Naive thymus-derived CD4-positive, alpha-beta T cell (primary cell): Measurements from ENCODE around the gene SLC2A13. TPM values are rescaled to one million over a fixed set of nuclear protein-coding genes. Genes with fewer than 3 reads are reported as not detected.

Source experiments
- ATAC-seq: fragments of 150-1000 bp; cut with Tn5 transposase; 2 replicates; pipeline ENCODE4 v1.10.0; 2021; ENCODE audit warnings: mild to moderate bottlenecking, moderate library complexity
- CTCF ChIA-PET: fragments of 350-600 bp; sonication (Branson Sonifier 250); formaldehyde crosslinking; loops from one replicate; lab custom pipeline; 2021; ENCODE audit warnings: antibody characterized with exemption; lab: Charles Lee
- POLR2A ChIA-PET: fragments of 350-600 bp; sonication (Branson Sonifier 250); formaldehyde crosslinking; loops from one replicate; lab custom pipeline; 2021; ENCODE audit warnings: antibody characterized with exemption, inconsistent platforms; lab: Charles Lee
- DNase-seq, 9 donors: peaks; one replicate each; pipeline versions ENCODE4 v3.0.0 to v3.0.0-alpha.2; 2020 to 2022; ENCODE audit warnings: mixed read lengths in 1 of 9
- H3K27ac ChIP-seq: one replicate; pipeline ENCODE4 v1.7.0; 2013; ENCODE audit warnings: mild to moderate bottlenecking, low read depth, low read length, moderate library complexity
- H3K27me3 ChIP-seq, 2 donors: one replicate each; pipeline ENCODE4 v1.7.0; 2013; ENCODE audit warnings: low read length in 2 of 2, mild to moderate bottlenecking in 2 of 2, moderate library complexity in 2 of 2; ENCODE audit not compliant: control insufficient read depth in 2 of 2, insufficient read depth in 2 of 2
- H3K36me3 ChIP-seq, 3 experiments: 1 replicate in 2 of 3; 2 replicates in 1 of 3; pipeline ENCODE4 v1.7.0; 2013; ENCODE audit warnings: low read length in 3 of 3, mild to moderate bottlenecking in 3 of 3, moderate library complexity in 1 of 3; ENCODE audit not compliant: insufficient read depth in 3 of 3, control insufficient read depth in 2 of 3
- H3K4me1 ChIP-seq, 2 donors: one replicate each; pipeline ENCODE4 v1.7.0; 2013; ENCODE audit warnings: low read length in 2 of 2, mild to moderate bottlenecking in 2 of 2, moderate library complexity in 1 of 2; ENCODE audit not compliant: control insufficient read depth in 2 of 2, insufficient read depth in 2 of 2
- H3K4me3 ChIP-seq: 2 replicates; pipeline ENCODE4 v1.7.0; 2013; ENCODE audit warnings: mild to moderate bottlenecking, low read length
- H3K9me3 ChIP-seq, 3 experiments: 1 replicate in 2 of 3; 2 replicates in 1 of 3; pipeline ENCODE4 v1.7.0; 2013; ENCODE audit warnings: low read length in 3 of 3; ENCODE audit not compliant: control insufficient read depth in 2 of 3
- H3K27ac Mint-ChIP-seq, 9 donors: one replicate each; pipeline ENCODE4 v1.8.0; 2020 to 2022; ENCODE audit warnings: mixed read lengths in 9 of 9, mild to moderate bottlenecking in 8 of 9, moderate library complexity in 5 of 9, inconsistent platforms in 2 of 9
- H3K27me3 Mint-ChIP-seq, 5 donors: one replicate each; pipeline ENCODE4 v1.8.0; 2021 to 2022; ENCODE audit warnings: mixed read lengths in 5 of 5, mild to moderate bottlenecking in 1 of 5
- H3K36me3 Mint-ChIP-seq, 5 donors: one replicate each; pipeline ENCODE4 v1.8.0; 2020 to 2022; ENCODE audit warnings: mixed read lengths in 5 of 5, mild to moderate bottlenecking in 3 of 5, inconsistent platforms in 1 of 5
- H3K4me1 Mint-ChIP-seq, 7 donors: one replicate each; pipeline ENCODE4 v1.8.0; 2020 to 2022; ENCODE audit warnings: mixed read lengths in 7 of 7, mild to moderate bottlenecking in 3 of 7, inconsistent platforms in 1 of 7
- H3K4me3 Mint-ChIP-seq, 10 donors: one replicate each; pipeline ENCODE4 v1.8.0; 2020 to 2022; ENCODE audit warnings: mild to moderate bottlenecking in 10 of 10, mixed read lengths in 10 of 10, moderate library complexity in 6 of 10, inconsistent platforms in 2 of 10
- H3K9me3 Mint-ChIP-seq, 11 donors: one replicate each; pipeline ENCODE4 v1.8.0; 2020 to 2022; ENCODE audit warnings: mixed read lengths in 11 of 11, mild to moderate bottlenecking in 4 of 11, inconsistent platforms in 1 of 11, moderate library complexity in 1 of 11
- intact Hi-C, 2 donors: fragments of 100-400 bp; cut with micrococcal nuclease; formaldehyde crosslinking; loops; one replicate each; pipeline ENCODE4 v1.15.1; 2023
- polyA plus RNA-seq, 2 donors: library from polyadenylated mRNA; unstranded; fragments of 300-500 nt; fragmentation: Illumina TruSeq; gene quantifications; one replicate each; pipeline ENCODE4 v1.2.3, GENCODE V29; 2021
- total RNA-seq, 6 experiments: library from RNA in 5 of 6; stranded (reverse) in 5 of 6; gene quantifications; 1 replicate in 5 of 6; 2 replicates in 1 of 6; pipeline ENCODE4 v1.2.3 and lab custom pipeline; 2021 to 2026

SLC2A13 gene
- total and polyA plus RNA-seq, 7 experiments from 2014 or later = 1.2 to 5.8 (median 4.4) TPM

- Histone ChIP-seq H3K4me1 (no peaks in the 10 kb centered on the region), H3K4me3 (no peak overlapping the region), H3K27me3 (no peaks in the 10 kb centered on the region), H3K36me3 (no peaks in the 10 kb centered on the region), H3K27ac (no peak overlapping the region), H3K9me3 (no peaks in the 10 kb centered on the region)
- CTCF ChIA-PET = no interaction called here
- no peaks in the 10 kb centered on the region for H3K27me3 Mint-ChIP-seq
- no peaks in the 10 kb centered on the region for H3K4me1 Mint-ChIP-seq
- DNase-seq (no peak), ATAC-seq (no peak)
- peaks cover 0 to 6% (median 0%) of the 10 kb centered on the region in 11 donors for H3K9me3 Mint-ChIP-seq
- H3K27ac Mint-ChIP-seq = no peak overlapping the region
- intact Hi-C loops = no loop called here
- no peak overlapping the region for H3K4me3 Mint-ChIP-seq
- H3K36me3 Mint-ChIP-seq = peaks cover 0 to 10% (median 7%) of the 10 kb centered on the region in 5 donors
- POLR2A ChIA-PET = no interaction called here
Observed at GRCh38 chr12:39831587-39832315, 274.1 kb downstream of the SLC2A13 start.

DNA sequence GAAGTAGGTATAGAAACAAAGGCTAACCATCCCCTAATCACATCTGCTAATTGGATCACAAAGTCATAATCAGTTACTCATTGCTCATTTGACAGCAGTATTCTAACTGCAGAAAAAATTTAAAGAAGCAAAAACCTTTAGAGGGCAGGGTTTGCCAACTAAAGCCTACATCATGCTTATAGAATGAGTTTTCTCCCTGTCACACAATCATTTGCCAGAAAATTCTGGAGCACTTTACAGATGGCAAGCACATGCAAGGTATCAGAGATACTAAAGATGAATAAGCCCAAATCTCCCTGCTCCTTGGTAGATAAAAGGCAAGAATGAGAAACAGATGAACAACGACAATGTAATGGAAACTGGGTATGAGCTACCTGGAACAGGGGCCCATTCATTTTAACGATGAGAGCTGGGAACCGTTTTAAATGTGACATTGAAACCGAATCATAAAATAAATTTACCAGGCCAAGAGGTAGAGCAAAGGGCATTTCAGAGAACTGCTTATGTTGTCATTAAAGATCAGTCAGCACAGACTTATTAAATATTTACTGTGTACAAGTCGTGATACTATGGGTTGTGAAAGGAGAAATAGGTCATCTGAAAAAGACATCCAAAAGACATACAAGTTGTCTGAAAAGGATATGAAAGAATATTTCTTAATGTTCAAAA is 274.9 kb downstream of the SLC2A13 start:
- Histone ChIP-seq H3K9me3 (no peaks in the 10 kb centered on the region), H3K36me3 (no peaks in the 10 kb centered on the region), H3K4me3 (no peak overlapping the region), H3K27me3 (no peaks in the 10 kb centered on the region), H3K27ac (no peak overlapping the region), H3K4me1 (no peaks in the 10 kb centered on the region)
- H3K9me3 Mint-ChIP-seq = peaks cover 0 to 6% (median 0%) of the 10 kb centered on the region in 11 donors
- no peak for ATAC-seq
- no peaks in the 10 kb centered on the region for H3K4me1 Mint-ChIP-seq
- no peak overlapping the region for H3K4me3 Mint-ChIP-seq
- intact Hi-C loops = no loop called here
- ChIA-PET POLR2A (no interaction called here), CTCF (no interaction called here)
- no peaks in the 10 kb centered on the region for H3K27me3 Mint-ChIP-seq
- no peak overlapping the region for H3K27ac Mint-ChIP-seq
- H3K36me3 Mint-ChIP-seq = peaks cover 0 to 10% (median 7%) of the 10 kb centered on the region in 5 donors
- no peak for DNase-seq

GRCh38 chr12:39830171-39830570 is 275.7 kb downstream of the SLC2A13 start:
- Mint-ChIP-seq H3K4me1 (no peaks in the 10 kb centered on the region), H3K4me3 (no peak overlapping the region), H3K27ac (no peak overlapping the region), H3K36me3 (peaks cover 0 to 10% (median 7%) of the 10 kb centered on the region in 5 donors), H3K27me3 (no peaks in the 10 kb centered on the region), H3K9me3 (peaks cover 0 to 6% (median 0%) of the 10 kb centered on the region in 11 donors)
- no peaks in the 10 kb centered on the region for H3K36me3 ChIP-seq
- no peaks in the 10 kb centered on the region for H3K4me1 ChIP-seq
- no peak overlapping the region for H3K4me3 ChIP-seq
- H3K27me3 ChIP-seq = no peaks in the 10 kb centered on the region
- H3K9me3 ChIP-seq = no peaks in the 10 kb centered on the region
- ChIA-PET POLR2A (no interaction called here), CTCF (no interaction called here)
- intact Hi-C loops = no loop called here
- no peak overlapping the region for H3K27ac ChIP-seq
- no peak for ATAC-seq
- no peak for DNase-seq

DNA sequence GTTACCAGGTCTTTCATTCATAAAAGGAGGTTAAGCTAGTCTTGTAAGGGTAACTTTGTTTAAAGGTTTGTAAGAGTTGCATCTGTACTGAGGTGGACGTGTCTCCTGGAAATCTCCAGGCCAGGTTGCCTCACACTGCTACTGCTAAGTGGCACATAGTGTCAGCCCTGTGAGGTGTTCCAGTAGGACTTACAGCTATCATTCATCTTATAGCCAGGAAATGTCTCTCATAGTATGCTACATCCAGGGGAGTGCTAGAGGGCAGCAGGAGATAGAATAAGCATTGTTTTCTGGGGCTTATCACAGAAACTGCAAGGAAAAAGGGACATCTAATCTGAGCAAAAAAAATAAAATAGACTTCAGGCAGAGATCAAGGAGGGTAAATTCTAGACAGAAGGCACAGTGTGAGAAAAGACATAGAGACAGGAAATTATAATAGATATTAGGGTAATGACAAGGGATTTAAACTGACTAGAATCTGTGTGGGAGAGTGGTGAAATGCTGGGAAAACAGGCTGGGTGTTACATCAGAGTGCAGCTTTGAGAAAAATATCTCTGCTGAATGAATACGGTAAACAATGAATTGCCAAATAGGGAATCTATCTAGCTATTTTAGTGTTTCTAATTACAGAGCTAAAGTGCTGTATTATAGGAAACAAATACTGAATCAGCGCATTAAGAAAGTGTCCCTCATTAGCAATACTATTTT is 281.2 kb downstream of the SLC2A13 start:
- Histone ChIP-seq H3K4me1 (no peaks in the 10 kb centered on the region), H3K9me3 (no peaks in the 10 kb centered on the region), H3K4me3 (no peak overlapping the region), H3K36me3 (no peaks in the 10 kb centered on the region), H3K27me3 (no peaks in the 10 kb centered on the region), H3K27ac (no peak overlapping the region)
- ATAC-seq (no peak), DNase-seq (no peak)
- H3K4me3 Mint-ChIP-seq = no peak overlapping the region
- intact Hi-C loops = no loop called here
- peaks cover 0 to 11% (median 4%) of the 10 kb centered on the region in 5 donors for H3K36me3 Mint-ChIP-seq
- H3K4me1 Mint-ChIP-seq = no peaks in the 10 kb centered on the region
- ChIA-PET POLR2A (no interaction called here), CTCF (no interaction called here)
- no peak overlapping the region for H3K27ac Mint-ChIP-seq
- peaks cover 0 to 6% (median 0%) of the 10 kb centered on the region in 11 donors for H3K9me3 Mint-ChIP-seq
- no peaks in the 10 kb centered on the region for H3K27me3 Mint-ChIP-seq

DNA sequence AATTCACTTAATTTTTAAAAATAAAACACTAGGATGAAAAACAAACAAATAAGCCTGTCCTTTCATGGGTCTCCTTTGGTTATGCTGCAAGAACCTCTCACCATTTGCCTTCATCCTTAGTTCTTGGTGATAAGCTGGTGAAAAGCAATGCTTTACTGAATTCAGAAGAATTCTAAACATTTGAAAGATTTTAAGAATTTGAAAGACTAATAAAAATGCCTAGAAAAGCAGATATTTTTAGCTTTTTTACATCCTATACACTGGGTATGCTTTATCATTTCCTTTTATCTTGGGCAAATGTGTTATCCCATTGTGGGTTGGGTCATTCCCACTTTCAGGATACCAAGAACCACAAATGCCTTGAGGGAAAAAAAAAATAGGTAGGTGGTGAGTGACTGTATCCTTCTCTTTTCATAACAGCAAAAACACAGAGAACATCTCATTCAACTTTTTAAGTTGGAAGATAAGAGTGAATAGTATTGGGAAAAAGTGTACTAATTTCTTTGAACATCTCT is 289.2 kb downstream of the SLC2A13 start:
- no peak overlapping the region for H3K27ac ChIP-seq
- Mint-ChIP-seq H3K27me3 (no peaks in the 10 kb centered on the region), H3K4me1 (no peaks in the 10 kb centered on the region), H3K9me3 (peaks cover 0 to 16% (median 0%) of the 10 kb centered on the region in 11 donors), H3K36me3 (peaks cover 0 to 7% (median 0%) of the 10 kb centered on the region in 5 donors), H3K4me3 (no peak overlapping the region), H3K27ac (no peak overlapping the region)
- intact Hi-C loops = no loop called here
- DNase-seq = no peak
- ChIA-PET CTCF (no interaction called here), POLR2A (no interaction called here)
- H3K27me3 ChIP-seq = no peaks in the 10 kb centered on the region
- H3K9me3 ChIP-seq = no peaks in the 10 kb centered on the region
- no peaks in the 10 kb centered on the region for H3K4me1 ChIP-seq
- H3K36me3 ChIP-seq = no peaks in the 10 kb centered on the region
- ATAC-seq = no peak
- H3K4me3 ChIP-seq = no peak overlapping the region

DNA sequence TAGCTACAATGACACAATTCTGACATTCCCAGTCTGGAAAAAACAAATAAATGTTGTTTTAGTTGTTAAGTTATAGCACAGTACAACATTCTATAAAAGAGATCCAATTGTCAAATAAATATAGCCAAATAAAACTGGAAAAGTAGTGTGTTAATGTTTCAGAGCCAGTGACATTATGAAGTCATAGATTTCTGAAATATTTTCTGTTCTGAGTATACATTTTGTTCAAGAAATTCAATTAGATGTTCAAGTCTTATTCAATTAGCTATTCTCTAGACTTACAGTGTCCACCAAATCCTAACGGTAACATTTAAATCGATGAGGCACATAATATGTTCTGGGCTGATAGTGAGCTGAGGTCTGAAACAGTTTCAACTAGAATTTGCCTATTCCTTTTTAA is 290.1 kb downstream of the SLC2A13 start:
- no peaks in the 10 kb centered on the region for H3K9me3 ChIP-seq
- Mint-ChIP-seq H3K9me3 (peaks cover 0 to 22% (median under 1%) of the 10 kb centered on the region in 11 donors), H3K4me3 (no peak overlapping the region), H3K36me3 (peaks cover 0 to 7% (median 0%) of the 10 kb centered on the region in 5 donors), H3K27me3 (no peaks in the 10 kb centered on the region), H3K4me1 (no peaks in the 10 kb centered on the region), H3K27ac (no peak overlapping the region)
- no peaks in the 10 kb centered on the region for H3K4me1 ChIP-seq
- H3K4me3 ChIP-seq = no peak overlapping the region
- no peak overlapping the region for H3K27ac ChIP-seq
- no peaks in the 10 kb centered on the region for H3K27me3 ChIP-seq
- no peaks in the 10 kb centered on the region for H3K36me3 ChIP-seq
- DNase-seq (no peak), ATAC-seq (no peak)
- intact Hi-C loops = no loop called here
- ChIA-PET CTCF (no interaction called here), POLR2A (no interaction called here)
